GM18505 (cell line): Measurements from ENCODE around the gene TIMP1.
A peak's percentile ranks its signal among the peaks of the same experiment; 100 is the strongest.

Experiments used
- ATAC-seq: cut with Tn5 transposase; IDR thresholded peaks from one replicate; pipeline ENCODE4 v1.9.1; 2021; ENCODE audit not compliant: unreplicated experiment
- POLR2A ChIP-seq: IDR thresholded peaks from 4 replicates; pipeline ENCODE4 v1.6.1; 2011; ENCODE audit warnings: borderline replicate concordance; ENCODE audit not compliant: insufficient read depth, insufficient read length; ENCODE audit errors: extremely low read depth

The TIMP1 gene

DNA sequence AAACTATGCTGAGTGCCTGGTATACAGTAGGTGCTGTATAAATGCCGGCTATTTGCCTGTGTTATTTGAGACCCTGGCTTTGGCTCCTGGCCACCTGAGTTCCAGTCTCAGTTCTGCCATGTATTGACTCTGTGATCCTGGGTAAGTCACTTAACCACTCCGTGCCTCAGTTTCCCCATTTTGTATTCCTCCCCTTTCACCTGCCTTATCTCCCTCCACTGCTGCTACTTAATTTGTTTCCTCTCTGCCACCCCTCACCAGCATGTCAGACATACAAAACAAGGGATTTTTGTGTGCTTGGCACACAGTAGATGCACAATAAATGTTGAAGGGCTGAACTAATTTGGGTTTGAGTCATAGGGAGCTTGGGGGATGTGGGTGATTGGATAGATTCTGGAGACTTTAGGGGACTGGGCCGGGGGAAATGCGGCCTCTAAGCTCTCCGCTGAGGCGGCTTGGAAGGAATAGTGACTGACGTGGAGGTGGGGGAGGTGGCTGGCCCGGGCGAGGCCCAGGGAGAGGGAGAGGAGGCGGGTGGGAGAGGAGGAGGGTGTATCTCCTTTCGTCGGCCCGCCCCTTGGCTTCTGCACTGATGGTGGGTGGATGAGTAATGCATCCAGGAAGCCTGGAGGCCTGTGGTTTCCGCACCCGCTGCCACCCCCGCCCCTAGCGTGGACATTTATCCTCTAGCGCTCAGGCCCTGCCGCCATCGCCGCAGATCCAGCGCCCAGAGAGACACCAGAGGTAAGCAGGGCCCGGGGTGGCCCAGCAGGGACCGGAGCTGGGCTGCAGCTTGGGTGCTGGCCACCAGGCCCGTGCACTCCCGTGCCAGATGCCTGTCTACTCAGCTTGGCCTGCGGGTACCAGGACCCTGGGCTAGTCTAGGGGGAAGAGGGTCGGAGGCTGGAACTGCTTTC lies at the start of gene TIMP1:
TIMP1 (plus strand) TSS at position 706 of the 917 bp plus-strand sequence. CDS start 980 bp downstream, outside the sequence.
- peak; percentile 70 for TF ChIP-seq POLR2A
- ATAC-seq, result peak; percentile 84

DNA sequence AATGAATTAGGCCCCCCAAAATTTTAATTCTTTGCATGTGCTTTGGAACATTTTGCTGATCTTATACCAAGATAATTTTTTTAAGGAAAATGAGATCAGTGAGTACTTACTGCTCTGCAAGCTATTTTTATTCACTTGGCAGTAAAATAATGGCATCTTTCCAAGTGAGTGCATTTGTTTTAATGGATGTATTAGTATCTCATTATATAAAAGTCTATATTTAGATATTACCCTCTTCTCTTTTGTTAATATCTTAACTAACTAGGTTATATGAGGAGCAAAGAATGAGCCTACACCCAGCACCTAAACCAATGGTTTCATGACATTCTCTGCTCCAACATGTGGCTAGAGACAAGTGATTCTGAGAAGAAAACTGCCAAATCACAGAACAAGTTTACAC lies 42.4 kb upstream of the TIMP1 start:
- ATAC-seq, result no peak
- no peak for TF ChIP-seq POLR2A

DNA sequence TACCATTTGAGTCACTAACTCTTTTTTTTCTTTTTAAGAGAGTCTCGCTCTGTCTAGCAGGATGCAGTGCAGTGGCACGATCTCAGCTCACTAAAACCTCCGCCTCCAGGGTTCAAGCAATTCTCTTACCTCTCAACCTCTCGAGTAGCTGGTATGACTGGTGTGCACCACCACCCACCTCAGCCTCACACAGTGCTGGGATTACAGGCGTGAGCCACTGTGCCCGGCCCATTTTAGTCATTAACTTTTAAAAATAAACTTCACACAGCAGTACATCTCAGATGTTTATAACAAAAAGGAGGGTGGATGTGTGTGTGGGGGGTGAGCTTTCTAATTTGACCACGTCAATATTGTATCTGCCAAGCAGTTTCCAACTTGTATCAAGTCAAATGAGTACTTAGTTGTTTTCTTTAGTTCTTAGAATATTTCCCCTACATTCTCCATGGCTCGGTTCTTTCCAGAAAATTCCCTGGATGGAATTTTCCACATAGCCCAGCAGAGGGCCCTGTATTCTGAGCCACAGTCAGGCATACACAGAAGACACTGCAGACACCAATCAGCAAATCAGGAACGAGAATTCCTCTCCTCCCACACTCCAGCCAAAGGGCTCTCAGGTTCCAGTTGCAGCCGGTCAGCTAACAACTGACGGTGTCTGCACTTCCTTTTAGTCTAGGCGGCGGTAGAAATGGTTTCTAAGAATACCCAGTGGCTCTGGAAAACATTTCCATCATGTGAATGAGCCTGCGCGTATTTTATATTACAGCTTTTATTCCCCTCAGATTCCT lies 41.3 kb upstream of the TIMP1 start:
- no peak for TF ChIP-seq POLR2A
- ATAC-seq, result no peak

DNA sequence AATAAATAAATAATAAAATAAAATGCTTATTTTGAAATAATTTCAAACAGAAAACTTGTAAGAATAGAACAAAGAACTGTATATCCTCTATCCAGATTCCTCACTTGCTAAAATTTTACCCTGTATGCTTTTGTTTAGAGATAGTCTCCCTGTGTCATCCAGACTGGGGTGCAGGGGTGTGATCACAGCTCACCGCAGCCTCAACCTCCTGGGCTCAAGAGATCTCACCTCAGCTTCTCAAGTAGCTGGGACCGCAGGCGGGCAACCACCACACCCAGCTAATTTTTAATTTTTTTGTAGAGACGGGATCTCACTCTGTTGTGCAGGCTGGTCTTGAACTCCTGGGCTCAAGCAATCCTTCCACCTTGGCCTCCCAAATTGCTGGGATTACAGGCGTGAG lies 38.7 kb upstream of the TIMP1 start:
- no peak for ATAC-seq
- no peak for TF ChIP-seq POLR2A

DNA sequence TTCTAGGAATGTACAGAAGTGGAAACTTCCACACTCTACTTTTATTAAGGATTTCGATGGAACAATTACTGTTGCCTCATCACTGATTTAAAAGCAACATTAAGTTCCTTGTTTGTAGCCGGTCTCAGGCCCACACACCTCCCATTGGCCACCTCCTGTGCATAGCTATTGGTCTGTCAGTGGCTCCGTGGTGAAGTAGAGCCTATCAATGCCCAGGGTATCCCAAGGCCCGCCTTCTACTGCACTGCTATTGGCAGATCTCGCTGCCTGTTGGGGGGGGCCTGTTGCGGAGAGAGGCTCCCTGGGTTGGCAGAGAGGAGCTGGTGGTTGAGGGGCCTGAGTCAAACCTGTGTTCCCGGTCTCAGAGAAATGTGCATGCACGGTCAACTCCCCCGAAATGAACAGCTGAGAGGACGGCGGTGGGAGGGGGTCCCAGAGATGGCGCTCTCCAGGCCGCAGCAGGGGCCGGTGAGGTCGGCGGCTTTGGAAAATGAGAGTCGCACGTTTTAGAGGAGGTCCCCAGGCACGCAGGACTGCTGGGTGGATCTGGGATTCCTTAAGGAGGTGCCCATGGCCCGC lies 26.1 kb upstream of the TIMP1 start:
- TF ChIP-seq POLR2A, result peak; percentile 74

DNA sequence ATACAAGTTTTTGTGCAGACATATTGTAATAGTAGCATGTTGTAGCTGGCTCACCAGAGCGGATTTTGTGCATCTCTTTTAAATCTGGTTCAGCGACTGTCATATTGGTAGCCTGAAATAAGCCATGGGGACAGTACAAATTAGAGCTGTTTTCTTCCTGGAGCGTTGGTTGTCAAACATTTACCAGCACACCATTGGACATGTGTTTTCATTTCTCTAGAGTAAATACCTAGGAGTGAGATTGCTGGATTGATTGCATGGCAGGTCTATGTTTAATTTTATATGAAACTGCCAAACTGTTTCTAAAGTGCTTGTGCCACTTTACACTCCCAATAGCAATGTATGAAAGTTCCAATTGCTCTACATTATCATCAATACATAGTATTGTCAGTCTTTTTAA lies 23.8 kb upstream of the TIMP1 start:
- TF ChIP-seq POLR2A, result no peak
- ATAC-seq, result no peak

More for the DNA sequence above, 26.1 kb upstream of the TIMP1 start:
- ATAC-seq, result peak; percentile 81

DNA sequence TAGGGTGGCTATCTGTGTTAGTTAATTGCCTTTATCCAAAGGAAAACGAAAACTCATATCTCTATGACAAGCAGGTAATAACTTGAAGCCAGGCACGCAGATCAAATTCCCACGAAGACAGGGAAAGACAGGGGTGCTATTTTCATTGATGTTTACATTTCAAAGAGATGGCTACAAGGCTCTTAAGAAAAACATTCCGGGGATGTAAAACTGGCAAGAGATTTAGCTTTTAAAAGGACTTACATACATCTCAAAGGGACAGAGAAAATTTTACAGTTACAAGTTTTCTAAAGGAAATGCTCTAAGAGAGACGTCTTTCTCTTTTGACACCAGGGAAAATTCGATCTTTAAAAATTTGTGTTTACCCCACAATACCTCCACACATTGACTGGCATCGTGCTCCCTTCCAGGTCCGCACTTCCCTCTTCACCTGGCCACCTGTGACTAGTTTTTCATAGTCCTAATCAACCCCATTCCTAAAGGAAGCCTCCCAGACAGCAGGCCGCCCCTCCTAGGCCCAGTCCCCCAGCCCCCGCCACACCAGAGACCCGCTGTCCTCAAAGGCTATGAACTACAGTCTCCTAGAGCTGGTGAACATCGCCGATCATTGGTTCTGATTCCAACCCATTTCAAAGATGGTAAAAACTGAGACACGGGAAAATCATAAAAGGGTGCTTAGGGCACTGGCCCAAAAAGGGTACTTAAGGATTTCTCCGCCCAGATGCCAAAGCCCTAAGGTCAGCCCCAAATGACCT lies 21.9 kb upstream of the TIMP1 start:
- no peak for TF ChIP-seq POLR2A
- peak; percentile 1 for ATAC-seq

DNA sequence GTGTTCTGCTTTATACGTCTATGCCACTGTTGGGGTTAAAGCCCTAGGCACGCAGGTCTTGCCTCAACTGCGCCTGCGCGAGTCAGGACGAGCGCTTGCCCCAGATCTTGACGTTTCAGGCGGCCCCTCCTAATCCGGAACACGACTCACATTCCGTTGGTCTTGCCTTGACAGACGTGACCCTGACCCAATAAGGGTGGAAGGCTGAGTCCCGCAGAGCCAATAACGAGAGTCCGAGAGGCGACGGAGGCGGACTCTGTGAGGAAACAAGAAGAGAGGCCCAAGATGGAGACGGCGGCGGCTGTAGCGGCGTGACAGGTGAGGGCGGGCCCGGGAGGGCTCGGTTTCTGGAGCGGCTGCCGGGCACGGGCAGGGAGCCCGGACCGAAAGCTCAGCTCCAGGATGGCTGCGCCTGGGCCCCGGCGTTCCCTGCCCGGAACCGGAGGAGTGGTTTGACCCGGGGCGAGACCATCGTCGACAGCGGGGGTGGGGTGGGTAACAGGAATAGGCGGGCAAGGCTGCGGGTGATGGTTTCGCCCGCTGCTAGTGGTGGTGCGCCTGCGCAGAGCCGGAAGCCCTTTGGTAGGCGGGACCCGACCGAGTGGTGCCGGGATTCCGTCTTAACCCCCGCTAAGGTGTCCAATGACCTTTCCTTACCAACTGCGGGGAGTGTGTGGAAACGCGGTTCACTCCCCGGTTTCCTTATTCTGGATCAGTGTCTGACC lies 21.1 kb upstream of the TIMP1 start, which contains the start of gene ARAF:
ARAF (plus strand) TSS at position 272 of the 725 bp plus-strand sequence. CDS start 1,763 bp downstream, outside the sequence.
- peak; percentile 86 for ATAC-seq
- peak; percentile 81 for TF ChIP-seq POLR2A

DNA sequence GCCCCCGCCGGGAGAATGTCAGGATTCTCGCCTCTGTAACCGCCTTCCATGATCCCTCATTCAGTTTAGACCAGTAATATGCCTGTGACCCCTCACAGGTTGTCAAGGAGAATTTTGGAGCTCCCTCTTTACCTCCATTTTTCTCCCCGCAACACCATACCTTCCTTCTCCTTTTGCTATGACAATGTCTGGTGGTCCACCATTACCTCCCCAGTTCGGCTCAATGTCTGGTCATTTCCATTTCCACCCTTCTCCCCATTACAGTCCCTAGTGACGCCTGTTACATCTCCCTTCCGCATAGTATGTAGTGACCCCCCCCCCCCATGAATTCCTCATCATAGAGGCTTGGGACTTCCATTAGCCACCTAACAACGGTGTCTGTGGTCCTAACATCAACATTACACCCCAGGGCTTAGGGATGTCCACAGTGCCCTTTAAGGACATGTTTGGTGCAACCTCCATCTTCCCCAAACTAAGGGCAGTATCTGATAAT lies 20.5 kb upstream of the TIMP1 start:
- ATAC-seq, result no peak
- no peak for TF ChIP-seq POLR2A

DNA sequence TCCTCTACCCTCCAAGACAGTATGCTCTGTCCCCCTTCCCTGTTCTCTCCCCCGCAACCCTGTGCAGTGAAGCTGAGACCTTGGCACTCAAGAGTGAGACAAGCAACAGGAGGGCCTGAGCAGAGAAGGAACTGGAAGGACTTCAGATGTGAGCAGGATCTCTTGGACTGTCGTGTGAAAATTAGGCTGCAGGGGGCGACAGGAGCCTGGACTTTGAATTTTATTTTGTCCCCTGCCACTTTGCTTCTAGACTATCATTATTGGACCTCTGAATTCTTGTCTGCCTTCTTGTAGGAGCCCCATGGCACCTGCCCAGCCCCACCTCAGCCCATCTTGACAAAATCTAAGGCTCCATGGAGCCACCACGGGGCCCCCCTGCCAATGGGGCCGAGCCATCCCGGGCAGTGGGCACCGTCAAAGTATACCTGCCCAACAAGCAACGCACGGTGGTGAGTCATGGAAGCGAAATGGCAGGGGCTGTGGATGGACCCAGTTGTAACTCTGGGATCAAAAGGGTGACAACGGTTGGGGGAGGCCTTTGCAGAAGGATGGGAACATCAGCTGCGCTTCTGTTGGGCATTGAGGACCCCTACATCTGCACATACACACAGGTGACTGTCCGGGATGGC lies 19.5 kb upstream of the TIMP1 start:
- no peak for TF ChIP-seq POLR2A
- no peak for ATAC-seq

DNA sequence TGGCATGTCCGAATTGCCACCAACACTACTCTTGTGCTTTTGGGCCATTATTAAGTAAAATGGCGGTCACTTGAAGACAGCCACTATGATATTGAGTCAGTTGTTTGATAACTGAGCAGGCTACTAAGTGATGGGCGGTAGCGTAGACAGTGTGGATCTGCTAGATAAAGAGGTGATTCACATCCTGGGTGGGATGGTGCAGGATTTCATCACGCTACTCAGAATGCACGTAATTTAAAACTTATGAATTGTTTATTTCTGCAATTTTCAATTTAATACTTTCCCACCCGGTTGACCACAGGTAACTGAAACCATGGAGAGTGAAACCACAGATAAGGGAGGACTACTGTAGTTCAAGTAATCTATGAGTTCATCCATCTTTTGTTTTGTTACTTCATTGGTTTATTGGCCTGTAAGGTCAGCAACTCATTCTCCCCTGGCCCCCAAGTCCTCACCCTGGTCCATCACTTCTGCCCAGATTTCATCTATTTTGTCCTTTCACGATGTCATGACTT lies 18.4 kb upstream of the TIMP1 start:
- ATAC-seq, result no peak
- no peak for TF ChIP-seq POLR2A
